Activated CD8-positive, alpha-beta memory T cell treated with anti-CD3 and anti-CD28 coated beads, Interleukin-2, amount 50 U/mL, for 1 hour (primary cell): ENCODE measurements around the gene NUP188.
"Not testable (repeated sequence)": the region's sequence is repeated elsewhere in the genome, so short reads cannot be mapped to it uniquely, and the experiment has no call there.

Source experiments
- DNase-seq: peaks from one replicate; pipeline ENCODE4 v3.0.0-alpha.2; 2020; ENCODE audit errors: extremely low read depth

The NUP188 gene

DNA sequence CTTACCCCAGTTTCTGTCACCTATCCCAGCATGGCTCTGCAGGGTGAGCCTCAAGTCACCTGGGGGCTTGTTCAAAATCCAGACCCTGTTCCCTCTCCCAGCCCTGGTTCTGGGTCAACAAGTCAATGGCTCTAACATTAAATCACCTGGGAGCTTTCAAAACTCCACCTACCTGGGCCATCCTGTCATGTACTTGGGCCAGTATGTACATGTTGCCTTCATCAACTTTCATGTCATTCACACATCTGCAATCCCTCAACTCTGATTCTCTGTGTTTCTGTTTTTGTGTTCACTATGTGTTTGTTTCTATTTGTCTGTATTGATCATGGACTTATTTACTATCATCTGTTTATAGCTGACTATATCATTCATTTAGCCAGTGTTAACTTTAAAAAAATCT lies 82.7 kb downstream of the NUP188 start:
- DNase-seq = no peak

- DNase-seq = no peak
These were observed 84.0 kb downstream of the NUP188 start for GRCh38 chr9:129031514-129031913.

- no peak for DNase-seq
These were observed 85.2 kb downstream of the NUP188 start for GRCh38 chr9:129032541-129033159.

GRCh38 chr9:129033216-129033615 lies 85.7 kb downstream of the NUP188 start:
- no peak for DNase-seq

DNA sequence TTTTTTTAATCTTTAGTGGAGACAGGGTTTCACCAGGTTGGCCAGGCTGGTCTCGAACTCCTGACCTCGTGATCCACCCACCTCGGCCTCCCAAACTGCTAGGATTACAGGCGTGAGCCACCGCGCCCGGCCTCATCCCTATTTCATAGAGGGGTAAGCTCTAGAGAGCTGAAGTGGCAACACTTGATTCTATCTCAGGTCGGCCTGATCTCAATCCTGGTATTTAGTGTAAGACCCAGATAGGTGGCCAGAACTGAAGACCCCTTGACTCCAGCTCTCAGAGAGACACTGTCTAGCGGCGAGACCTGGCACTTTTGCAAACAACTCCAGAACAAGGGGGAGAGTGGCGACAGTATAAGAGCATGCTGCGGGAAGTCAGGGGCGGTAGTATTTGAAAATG lies 88.3 kb downstream of the NUP188 start:
- DNase-seq = not testable (repeated sequence)

GRCh38 chr9:129036241-129036922 lies 88.9 kb downstream of the NUP188 start, which contains the start of gene MIGA2:
TSS of gene MIGA2 (plus strand) at chr9:129036626. CDS start at chr9:129040595, 3,969 bp downstream.
- DNase-seq = peak; percentile 91

DNA sequence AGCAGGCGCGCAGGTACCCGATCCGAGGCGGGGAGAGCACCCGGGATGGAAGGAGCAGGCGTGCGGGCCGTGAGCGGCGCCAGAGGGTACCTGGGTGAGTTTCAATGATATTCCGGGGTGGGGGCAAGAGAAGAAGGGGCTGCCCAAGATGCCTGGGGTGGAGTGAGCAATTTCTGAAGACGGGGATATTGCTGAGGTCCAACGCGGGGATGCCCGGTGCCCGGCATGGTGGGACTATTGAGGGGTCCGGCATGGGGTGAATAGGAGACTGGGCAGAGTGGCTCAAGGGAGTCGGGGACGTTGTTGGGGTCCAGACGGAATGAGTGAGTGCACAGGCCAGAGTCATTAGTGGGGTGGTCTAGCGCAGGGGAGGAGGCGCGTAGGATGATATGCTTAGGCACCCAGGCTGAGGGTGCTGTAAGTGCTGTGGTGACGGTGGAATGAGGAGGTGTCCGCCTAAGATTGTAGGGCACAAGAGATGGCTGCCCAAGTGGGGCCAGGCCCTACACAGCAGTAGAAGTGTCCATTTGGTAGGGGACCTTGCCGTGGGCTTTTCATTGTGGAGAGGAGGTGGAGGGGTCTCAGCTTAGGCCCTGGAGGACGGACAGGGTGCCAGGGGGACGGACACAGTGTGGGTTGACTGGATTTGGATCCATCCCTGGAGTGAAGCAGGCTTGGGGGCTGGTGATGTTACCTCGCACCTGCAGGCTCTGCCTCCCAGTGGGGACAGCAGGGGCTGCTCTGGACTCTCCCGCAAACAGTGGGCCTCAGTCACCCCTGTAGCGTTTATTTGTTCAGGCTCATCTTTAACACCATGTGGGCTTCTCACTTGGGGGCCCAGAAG lies 89.6 kb downstream of the NUP188 start:
- no peak for DNase-seq

GRCh38 chr9:129037767-129038098 lies 90.2 kb downstream of the NUP188 start:
- no peak for DNase-seq

DNA sequence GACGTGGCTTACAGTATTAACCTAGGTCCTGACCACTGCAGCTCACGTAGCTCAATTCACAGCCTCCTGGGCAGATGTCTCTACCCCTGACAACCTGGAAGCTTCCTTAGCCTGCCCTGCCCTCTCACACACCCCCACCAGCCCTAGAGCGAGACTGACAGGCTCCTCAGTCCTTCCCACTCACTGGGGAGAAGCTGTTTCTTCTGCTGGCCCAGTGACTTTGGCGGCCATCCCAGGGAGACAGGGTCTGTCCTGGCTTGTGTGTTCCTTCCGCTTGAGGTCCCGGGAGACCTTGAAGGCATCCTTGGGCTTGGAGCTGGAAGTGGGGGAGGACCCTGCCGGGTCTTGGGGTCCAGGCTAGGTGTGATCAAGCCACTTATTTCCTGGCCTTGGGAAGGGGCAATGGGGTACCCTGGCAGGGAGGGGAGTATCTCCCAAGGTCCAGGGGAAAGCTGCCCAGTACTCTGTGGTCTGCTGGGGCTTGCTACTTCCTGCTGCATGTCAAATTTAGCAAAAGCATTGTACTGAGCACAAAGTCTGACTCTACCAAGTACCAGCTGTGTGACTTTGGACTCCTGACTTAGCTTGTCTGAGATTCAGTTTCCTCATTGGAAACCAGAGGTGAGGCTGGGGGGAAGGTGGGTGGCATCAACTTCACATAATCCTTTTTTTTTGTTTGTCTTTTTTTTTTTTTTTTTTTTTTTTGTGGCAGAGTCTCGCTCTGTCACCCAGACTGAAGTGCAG lies 90.8 kb downstream of the NUP188 start:
- no peak for DNase-seq

DNA sequence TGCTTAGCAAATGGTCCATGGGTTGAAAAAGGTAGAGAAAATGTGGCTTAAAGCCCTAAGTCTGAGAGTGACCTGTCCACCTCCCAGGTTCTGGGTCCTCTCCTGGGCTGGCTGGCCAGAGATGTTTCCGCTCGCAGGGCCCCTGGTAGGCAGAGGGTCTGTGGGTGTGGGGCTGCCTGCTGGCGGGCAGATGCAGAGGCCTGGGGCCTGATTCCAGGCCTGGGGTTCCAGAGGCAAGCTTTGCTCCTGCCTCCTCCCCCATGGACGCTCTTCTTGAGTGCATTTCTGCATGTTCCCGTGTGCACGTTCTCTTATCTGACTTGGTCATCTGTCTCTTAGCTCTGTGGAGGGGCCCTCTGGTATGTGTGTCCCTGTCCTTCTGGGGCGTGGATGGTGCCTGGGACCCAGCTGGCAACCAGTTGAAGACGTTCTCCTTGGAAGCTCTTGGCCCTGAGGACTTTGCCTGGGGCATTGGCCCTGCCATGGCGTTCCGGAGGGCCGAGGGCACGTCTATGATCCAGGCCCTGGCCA lies 92.7 kb downstream of the NUP188 start:
- DNase-seq = no peak

DNA sequence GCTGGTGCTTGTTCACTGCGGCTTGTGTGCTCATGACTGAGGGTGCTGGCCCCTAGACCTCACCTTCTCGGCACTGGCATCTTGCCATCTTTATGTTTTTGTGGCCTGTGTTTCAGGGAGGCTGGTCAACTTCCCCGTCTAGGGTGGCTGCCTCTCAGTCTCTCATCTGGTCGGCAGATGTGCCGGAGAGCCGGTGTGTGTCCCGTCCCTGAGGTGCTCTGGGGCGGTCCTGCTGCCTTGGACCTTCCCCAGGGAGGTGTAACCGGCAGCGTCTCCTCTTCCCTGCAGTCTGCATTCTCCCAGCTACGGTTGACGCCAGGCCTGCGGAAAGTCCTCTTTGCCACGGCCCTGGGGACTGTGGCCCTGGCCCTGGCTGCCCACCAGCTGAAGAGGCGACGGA lies 94.5 kb downstream of the NUP188 start:
- DNase-seq = no peak

DNA sequence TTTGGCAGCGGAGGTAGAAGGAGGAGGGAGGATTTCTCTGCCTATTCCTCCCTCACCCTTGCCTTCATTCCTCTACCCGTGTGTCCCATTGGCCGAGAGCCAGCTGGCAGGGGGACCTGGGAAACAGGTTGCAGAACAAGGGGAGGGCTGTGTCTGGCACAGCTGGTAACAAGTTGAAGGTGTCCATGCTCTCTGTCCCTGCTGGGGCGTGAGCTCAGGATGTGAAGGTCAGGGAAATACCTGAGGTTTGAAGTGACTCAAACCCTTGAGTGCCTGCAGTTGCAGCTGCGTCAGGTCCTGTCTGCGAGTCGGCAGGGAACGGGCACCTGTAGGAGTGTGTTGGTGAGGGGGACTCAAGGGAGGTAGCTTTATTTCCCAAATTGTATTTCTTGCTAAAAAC lies 105.1 kb downstream of the NUP188 start:
- no peak for DNase-seq

- no peak for DNase-seq
These were observed 105.5 kb downstream of the NUP188 start for GRCh38 chr9:129053020-129053419.

GRCh38 chr9:129054163-129054851 lies 106.8 kb downstream of the NUP188 start:
- DNase-seq = no peak
